Measurements from ENCODE around the gene GNAI2.

The GNAI2 gene

GRCh38 chr3:50288387-50289007 is 52.5 kb downstream of the GNAI2 start:
- in situ Hi-C loops (cut with MboI; ENCODE audit: low pct_unique_long_range_greater_than_20kb, low sequenced_read_pairs) = no loop called here
- no peak for DNase-seq

GRCh38 chr3:50289130-50289529 is 53.1 kb downstream of the GNAI2 start:
- DNase-seq = no peak
- in situ Hi-C loops (cut with MboI; ENCODE audit: low pct_unique_long_range_greater_than_20kb, low sequenced_read_pairs) = no loop called here

- no peak for DNase-seq
- in situ Hi-C loops (cut with MboI; ENCODE audit: low pct_unique_long_range_greater_than_20kb, low sequenced_read_pairs) = no loop called here
Observed at GRCh38 chr3:50290161-50290641, 54.2 kb downstream of the GNAI2 start.

GRCh38 chr3:50292159-50293078 is 56.4 kb downstream of the GNAI2 start, which contains the start of gene IFRD2:
Gene IFRD2, minus strand, starts transcription at chr3:50292429. Its CDS starts 155 bp downstream, at chr3:50292274.
- in situ Hi-C loops (cut with MboI; ENCODE audit: low pct_unique_long_range_greater_than_20kb, low sequenced_read_pairs) = no loop called here

DNA sequence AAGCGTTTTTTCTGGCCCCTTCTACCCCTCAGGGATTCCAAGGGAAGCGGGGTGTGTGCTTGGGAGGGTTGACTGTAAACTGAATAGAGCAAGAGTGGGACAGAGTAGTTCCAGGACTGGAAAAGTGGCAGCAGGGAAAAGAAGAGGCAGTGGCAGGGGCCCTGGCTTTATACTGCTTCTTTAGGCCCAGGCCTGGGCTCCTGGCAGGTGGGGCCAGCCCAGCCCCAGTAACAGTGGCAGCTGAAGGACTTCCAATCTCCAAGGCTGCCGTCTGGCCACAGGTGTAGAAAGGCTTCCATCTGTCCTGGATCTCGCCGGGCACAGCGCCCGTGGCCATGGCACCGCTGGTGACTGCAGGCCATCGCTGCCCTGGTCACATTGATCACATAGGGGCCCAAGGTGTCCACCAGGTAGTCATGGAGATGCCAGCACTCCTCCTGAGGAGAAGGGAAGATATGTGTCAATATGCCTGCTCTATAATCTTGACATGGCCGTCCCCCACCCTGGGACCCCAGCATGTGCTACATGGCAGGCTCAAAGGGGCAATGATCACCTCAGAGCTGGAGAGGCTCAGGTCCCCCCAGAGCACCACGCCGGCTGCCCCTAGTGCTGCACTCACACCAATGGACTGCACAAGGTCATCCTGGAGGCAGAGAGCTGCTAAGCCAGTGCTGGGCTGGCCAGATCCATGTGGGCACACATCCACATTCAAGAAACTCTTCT is 57.2 kb downstream of the GNAI2 start:
- in situ Hi-C loops (cut with MboI; ENCODE audit: low pct_unique_long_range_greater_than_20kb, low sequenced_read_pairs) = no loop called here
- DNase-seq = no peak

More at GRCh38 chr3:50292159-50293078, 56.4 kb downstream of the GNAI2 start, which contains the start of gene IFRD2:
- DNase-seq = peak; percentile 98

- in situ Hi-C loops (cut with MboI; ENCODE audit: low pct_unique_long_range_greater_than_20kb, low sequenced_read_pairs) = no loop called here
Observed at GRCh38 chr3:50294089-50294488, 58.1 kb downstream of the GNAI2 start.

DNA sequence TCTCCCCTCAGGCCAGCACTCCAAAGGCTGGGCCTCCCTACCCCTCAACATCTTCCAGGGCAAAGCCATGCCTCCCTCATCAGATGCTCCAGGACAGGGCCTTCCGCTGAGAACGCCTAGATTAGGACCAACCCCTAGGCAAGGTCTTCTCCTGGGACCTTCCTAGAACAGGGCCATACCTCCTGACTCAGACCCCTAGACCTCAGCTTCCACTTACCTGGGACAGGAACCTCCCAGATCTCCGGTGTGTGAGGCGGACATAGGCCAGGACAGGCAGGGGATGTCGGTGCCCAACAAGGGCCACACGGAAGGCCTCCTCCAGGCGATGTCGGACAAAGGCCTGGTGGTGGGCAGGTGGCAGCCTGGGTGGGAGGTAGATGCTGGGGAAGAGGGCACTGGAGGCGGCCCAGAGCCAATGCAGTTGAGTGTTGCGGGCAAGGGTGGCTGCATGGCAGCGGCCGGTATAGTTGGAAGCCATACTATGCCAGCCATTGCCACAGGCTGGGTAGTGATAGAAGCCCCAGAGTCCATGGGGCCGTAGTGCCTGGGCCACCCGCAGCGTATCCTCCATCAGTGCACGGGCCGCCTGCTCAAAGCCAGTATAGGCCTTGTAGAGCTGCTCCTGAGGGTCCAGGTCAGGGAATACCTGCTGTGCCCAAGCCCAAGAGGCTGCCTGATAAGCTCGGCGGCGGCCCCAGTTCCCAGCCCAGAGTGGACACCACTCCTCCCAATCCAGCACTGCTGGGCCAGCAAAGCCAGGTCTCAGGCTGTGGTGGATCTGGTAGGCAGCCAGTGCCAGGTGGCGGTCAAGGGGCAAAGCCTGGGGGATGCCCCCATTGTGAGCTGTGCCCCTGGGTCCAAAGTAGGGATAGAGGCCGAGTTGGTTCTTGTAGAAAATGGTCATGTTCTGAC is 58.7 kb downstream of the GNAI2 start:
- in situ Hi-C loops (cut with MboI; ENCODE audit: low pct_unique_long_range_greater_than_20kb, low sequenced_read_pairs) = no loop called here
- no peak for DNase-seq

More at GRCh38 chr3:50294089-50294488, 58.1 kb downstream of the GNAI2 start:
- no peak for DNase-seq

- in situ Hi-C loops (cut with MboI; ENCODE audit: low pct_unique_long_range_greater_than_20kb, low sequenced_read_pairs) = no loop called here
- no peak for DNase-seq
Observed at GRCh38 chr3:50295553-50296431, 59.8 kb downstream of the GNAI2 start.

GRCh38 chr3:50296721-50297383 is 60.8 kb downstream of the GNAI2 start:
- in situ Hi-C loops (cut with MboI; ENCODE audit: low pct_unique_long_range_greater_than_20kb, low sequenced_read_pairs) = no loop called here
- no peak for DNase-seq

DNA sequence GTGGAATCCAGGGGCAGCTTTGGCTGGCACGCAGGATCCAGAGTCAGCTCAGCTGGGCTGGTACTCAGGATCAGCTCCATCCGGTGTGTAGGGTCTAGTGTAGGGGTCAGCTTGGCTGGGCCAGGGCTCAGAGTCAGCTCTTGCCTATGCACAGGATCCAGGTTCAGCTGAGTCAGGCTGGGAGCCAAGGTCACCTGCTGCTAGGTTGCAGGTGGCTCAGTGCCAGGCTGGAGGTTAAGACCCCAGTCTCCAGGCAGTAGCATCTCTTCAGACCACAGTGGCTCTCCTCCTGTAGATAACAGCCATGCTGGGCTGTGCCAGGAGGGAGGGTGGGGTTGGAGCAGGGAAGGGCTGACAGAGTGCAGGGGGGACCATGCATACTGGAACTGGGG is 61.4 kb downstream of the GNAI2 start:
- no peak for DNase-seq
- in situ Hi-C loops (cut with MboI; ENCODE audit: low pct_unique_long_range_greater_than_20kb, low sequenced_read_pairs) = no loop called here

- no peak for DNase-seq
- in situ Hi-C loops (cut with MboI; ENCODE audit: low pct_unique_long_range_greater_than_20kb, low sequenced_read_pairs) = no loop called here
Observed at GRCh38 chr3:50297896-50298725, 62.1 kb downstream of the GNAI2 start.

DNA sequence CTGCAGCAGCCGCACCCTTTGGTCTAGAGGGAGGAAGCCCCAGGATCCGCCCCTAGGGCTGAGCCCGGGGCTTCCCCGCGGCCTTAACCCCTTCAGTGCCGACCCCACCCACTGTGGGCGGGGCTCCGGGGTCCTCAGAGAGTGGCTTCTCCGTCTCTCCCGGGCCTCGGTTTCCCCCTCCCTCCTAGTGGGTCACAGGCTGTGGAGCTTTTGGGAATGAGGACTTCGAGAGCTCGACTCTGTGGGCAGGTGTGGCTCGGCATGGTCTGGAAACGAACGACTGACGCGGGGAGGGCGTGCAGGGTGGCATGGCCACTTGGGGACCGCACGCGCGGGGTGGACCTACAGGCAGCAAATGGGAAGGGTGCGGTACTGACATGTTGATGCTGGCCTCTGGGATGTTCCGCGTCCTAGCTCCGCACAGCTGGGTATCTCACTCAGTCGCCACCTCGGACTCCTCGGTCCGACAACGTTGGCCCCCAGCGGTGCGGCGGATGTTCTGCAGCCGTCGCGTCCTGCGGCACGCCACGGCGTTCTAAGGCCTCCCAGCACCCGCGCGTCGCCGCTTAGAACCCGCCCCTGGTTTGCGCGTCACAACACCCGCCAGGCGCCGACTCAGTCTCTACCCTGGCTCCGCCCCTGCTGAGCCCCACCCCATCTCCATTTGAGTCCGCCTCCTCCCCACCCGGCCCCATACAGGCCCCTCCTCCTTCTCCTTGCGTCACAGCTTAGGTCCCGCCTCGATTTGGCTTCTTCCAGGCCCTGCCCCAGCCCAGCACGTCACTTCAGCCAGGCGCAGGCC is 63.0 kb downstream of the GNAI2 start, which contains the start of the genes HYAL3 and NAA80:
Gene HYAL3 (minus strand): TSS at position 570 of the 802 bp plus-strand sequence. CDS start 3,803 bp downstream, outside the sequence.
Gene NAA80 (minus strand): TSS at position 570 of the 802 bp plus-strand sequence. CDS start 1,942 bp downstream, outside the sequence.
- in situ Hi-C loops (cut with MboI; ENCODE audit: low pct_unique_long_range_greater_than_20kb, low sequenced_read_pairs) = no loop called here
- peak; percentile 99 for DNase-seq

DNA sequence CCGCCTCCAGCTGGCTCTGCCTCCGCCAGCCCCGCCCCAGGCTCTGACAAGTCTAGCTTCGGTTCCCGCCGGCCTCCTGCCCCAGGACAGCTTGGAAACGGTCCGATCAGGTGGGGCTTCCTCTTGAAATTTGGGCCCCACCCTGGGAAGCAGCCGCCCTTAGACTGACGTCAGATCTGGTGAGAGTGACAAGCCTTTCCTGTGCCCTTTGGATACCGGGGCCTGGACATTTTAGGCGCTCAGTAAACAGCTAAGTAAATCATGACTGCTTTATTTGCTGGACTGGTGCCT is 63.6 kb downstream of the GNAI2 start:
- in situ Hi-C loops (cut with MboI; ENCODE audit: low pct_unique_long_range_greater_than_20kb, low sequenced_read_pairs) = no loop called here
- no peak for DNase-seq

GRCh38 chr3:50299929-50300680 is 64.1 kb downstream of the GNAI2 start:
- in situ Hi-C loops (cut with MboI; ENCODE audit: low pct_unique_long_range_greater_than_20kb, low sequenced_read_pairs) = no loop called here
- peak; percentile 52 for DNase-seq

- no peak for DNase-seq
- in situ Hi-C loops (cut with MboI; ENCODE audit: low pct_unique_long_range_greater_than_20kb, low sequenced_read_pairs) = no loop called here
Observed at GRCh38 chr3:50300681-50301254, 64.8 kb downstream of the GNAI2 start.

Measured in KBM-7 (cell line).